SKM-1 treated with dmso at 0.1 percent for 144 hours (cell line): ENCODE data around the gene DGKQ.

ENCODE experiments used
- DNase-seq: peaks from one replicate; lab custom pipeline; 2025; ENCODE audit not compliant: unreplicated experiment; lab: John Stamatoyannopoulos, UW

Gene DGKQ

DNA sequence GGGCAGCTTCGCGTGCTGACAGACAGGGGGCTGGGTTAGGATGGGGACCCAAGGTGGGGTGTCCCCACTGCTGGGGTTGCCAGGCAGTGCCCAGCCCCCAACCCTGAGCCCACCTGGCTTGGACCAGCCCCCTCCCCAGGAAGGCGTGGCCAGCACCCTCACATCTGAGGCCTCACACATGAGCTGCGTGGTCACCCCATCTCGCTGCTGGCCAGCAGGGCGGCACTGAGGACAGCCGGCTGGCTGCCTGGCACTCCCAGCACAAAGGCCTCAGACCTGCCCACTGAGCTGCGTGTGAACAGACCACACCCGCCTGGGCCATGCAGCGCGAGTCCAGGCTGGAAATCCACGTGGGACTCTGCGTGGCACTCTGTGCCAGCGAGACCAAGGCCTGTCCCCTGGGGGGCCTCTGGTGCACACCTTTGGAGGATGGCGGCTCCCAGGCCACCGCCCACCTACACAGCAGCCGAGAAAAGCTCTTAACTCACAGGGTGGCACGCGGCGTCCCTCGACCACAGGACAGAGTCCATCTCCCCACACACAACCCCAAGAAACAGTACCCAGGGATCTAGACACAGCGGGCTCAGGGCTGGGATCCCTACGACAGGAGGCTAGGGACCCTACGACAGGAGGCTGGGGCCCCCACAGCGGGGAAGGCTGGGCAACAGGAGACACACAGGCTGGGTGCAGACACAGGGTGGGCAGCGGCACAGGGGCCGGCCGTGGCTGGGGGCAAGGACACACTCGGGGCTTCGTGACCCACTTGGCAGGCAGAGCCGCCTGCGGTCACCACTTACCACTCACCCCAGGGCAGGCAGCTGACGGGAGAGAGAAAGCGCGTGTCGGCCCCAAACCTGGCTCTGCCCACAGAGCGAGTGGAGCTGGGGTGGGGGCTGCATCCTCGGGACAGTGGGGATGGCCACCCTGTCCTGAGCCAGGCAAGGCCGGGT is 9.8 kb downstream of the DGKQ start:
- no peak for DNase-seq

DNA sequence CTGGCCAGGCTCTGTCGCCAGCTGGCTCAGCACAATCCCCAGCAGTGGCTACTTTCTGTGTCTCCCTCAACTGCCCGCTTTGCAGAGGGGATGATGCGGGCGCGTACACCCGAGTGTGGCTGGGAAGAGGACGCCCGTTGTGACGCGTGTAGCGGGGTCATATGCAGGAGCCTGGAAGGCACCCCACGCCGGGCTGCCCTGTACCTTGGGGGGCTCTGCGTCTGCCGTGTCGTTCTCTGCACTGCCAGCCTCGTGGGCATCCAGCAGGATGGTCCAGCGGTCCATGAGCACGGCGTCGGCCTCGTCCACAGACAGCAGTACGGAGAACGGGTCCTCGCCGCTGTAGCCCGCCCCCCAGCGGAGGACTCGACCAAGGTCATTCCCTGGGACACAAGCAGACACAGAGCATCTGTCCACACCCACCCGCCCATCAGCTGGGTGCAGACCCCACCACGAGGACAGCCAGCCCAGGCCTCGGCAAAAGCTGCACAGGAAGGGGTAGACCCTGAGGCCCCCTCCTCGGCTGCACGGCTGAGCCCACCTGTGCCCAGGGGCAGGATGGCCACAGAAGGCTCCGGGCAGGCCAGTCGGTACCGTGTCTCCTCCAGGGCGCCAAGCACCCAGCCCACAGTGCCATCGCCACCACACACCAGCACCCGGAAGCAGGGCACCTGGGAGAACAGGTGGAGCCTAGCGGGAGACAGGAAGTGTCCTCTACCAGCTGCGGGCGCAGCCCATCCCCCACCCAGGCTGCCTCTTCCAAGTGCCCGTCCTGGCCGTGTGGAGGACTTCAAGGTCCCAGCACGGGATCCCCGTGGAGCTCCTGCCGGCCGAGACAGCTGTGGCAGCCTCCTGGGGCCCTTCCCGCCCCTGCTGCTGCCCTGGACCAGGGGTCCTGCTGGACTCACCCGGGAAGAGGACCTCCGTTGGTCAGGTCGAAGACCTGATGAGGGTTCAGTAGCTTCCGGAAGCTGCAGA is 10.8 kb downstream of the DGKQ start:
- no peak for DNase-seq

DNA sequence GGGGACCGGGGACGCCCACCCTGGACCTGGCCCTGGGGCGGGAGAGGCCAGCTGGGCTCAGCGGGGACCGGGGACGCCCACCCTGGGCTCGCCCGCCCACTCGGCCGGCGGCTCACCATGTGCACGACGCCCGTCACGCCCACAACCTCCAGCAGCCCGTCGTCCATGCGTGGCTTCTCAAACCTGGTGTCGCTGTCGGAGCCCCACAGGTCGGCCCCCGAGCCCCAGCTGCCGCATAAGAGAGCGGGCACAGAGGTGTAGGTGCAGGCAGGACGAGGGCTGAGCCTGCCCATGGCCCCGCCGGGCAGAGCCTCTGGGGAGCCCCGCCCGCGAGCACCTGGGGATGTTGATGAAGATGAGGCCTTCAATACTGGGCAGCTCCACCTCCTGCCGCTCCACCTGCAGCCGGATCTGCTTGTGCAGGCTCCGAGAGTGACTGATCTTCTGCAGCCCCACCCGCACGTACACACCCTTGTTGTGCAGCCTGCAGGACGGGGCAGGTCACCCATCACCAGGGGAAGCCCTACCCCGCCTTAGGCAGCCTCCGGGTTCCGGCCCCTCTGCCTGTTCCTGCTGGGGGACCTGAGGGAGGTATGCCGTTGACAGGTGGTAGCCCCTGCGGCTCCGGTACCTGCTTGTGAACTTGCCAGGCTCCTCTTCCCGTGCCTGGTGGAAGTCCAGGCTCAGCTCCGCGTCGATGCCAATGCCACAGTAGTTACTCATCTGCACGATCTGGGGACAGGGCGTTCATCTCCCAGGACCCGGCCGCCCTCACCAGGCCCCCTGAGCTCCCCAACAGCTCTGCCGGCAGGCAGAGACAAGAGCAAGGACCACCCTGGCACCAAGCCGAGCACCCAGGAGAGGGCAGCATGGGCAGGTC is 11.8 kb downstream of the DGKQ start:
- no peak for DNase-seq

- no peak for DNase-seq
Observed at GRCh38 chr4:960636-961350, 12.6 kb downstream of the DGKQ start.

- DNase-seq: no peak
Observed at GRCh38 chr4:960140-960635, 13.2 kb downstream of the DGKQ start.

DNA sequence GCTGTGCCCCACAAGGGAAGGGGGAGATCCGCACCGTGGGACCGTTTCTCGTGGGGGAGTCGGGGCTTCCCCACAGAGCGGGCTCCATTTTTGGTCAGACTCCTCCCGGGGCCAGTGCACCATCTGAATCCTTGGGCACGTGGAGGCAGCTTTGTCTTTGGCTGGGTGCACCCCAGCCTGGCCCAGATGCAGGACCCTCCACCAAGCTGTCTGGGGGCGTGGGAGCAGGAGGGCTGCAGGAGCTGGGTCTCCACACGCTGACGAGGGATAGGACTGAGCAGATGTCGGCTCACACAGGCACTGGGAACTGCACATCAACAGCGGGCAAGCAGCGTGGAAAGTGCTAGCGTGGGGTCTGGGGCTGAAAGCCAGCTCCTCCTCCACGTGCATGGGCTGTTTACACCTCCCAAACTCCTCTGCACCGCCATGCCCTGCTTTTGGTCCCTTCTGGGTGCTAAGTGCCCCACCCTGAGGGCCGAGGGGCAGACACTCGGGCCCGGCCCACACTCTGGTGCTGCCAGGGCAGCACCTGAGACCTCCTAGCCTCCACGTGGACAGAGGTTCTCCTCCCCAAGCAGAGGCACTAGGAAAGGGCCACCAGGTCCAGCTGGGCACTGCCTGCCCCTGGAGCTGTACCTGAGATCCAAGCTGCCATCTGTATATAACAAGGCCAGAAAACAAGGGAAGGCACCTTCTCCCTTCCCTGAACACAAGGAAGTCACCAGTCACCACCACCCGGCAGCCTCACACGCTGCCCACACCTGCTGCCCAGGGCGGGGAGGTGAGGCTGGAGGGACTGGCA is 13.8 kb downstream of the DGKQ start:
- DNase-seq: no peak

- DNase-seq: no peak
Observed at GRCh38 chr4:958696-959337, 14.6 kb downstream of the DGKQ start.

DNA sequence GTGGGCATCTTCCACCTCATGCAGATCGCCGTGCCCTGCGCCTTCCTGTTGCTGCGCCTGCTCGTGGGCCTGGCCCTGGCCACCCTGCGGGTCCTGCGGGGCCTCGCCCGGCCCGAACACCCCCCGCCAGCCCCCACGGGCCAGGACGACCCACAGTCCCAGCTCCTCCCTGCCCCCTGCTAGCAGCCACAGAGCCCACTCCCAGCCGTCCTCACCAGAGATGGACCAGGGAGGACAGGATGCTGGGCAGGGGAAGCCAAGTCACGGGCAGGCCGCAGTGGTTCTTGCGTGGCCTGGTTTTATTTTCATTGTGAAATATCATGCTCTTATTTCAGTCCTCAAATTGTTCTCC is 15.1 kb downstream of the DGKQ start:
- no peak for DNase-seq

DNA sequence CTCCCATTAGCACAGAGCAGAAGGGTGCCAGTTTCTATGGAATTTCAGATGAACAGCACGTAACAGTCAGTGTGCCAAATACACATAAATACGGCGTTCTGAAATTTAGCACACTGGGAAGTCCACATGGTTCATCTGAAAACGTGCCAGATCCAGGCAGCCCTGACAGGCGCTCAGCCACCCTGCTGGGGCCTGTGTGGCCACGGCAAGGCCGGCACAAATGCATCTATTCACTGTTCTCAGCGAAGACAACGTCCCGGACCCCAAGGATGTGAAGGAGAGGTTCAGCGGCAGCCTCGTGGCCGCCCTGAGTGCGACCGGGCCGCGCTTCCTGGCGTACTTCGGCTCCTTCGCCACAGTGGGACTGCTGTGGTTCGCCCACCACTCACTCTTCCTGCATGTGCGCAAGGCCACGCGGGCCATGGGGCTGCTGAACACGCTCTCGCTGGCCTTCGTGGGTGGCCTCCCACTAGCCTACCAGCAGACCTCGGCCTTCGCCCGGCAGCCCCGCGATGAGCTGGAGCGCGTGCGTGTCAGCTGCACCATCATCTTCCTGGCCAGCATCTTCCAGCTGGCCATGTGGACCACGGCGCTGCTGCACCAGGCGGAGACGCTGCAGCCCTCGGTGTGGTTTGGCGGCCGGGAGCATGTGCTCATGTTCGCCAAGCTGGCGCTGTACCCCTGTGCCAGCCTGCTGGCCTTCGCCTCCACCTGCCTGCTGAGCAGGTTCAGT is 15.6 kb downstream of the DGKQ start:
- no peak for DNase-seq

DNA sequence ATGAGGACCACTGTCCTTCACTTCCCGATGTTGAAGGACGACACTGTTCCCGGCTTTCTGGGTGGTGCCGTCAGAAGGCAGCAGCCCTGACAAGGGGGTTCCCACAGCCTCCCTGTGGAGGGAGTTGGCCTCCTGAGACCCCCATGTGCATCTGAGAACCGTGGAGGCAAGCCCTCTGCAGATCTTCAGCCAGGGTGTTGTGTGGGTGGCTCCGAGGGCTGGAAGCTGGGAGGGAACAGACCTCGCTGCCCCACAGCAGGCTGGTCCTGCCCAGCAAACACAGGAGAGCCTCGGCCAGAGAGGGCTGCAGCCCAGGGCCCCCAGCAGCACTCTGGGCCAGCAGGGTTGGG is 16.2 kb downstream of the DGKQ start:
- DNase-seq: no peak

DNA sequence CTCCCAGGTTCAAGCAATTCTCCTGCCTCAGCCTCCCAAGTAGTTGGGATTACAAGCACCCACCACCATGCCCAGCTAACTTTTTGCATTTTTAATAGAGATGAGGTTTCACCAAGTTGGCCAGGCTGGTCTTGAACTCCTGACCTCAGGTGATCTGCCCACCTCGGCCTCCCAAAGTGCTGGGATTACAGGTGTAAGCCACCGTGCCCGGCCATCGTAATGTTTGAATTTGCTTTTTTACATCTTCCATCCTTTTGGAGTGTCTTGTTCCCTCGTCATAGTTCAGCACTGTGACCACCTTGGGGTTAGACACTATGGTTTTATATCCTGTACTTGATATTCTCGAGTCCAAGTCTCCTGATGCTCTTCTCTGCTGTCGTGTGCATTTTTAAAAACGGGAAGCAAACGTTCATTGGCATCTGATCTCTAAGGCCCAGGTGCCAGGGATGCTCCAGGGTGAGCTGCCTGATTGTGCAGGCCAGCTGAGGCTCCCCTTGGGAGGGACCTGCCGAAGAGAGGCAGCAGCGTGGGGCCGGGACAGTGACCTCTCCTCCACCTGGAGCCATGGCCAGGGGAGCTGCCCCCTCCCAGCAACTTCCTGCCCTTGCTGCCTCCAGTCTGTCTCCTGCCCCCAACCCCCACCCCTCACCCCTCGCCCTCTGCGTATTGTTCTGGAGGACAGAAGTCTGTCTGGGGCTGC is 16.7 kb downstream of the DGKQ start:
- DNase-seq: no peak

DNA sequence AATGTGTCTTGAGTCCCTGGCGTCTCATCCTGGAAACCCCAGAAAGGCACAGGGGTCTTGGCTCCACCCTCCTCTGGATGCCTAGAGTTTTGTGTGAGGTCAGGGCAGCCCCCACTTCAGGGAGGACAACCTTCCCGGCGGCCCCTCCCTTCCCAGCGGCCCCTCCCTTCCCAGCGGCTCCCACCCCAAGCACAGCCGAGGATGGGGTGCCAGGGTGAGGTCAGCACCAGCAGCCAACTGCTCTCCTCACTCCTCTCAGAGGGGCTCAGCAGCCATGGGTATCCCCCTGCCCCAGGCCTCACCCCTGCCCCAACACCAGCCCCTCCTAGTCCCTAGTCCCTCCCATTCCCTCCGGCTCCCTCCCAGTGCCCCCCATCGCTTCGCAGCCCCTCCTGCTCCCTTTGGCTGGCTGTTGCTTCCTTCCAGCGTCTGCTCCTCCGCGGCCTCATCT is 17.4 kb downstream of the DGKQ start:
- DNase-seq: no peak

GRCh38 chr4:955161-955921 is 18.0 kb downstream of the DGKQ start:
- DNase-seq: no peak

DNA sequence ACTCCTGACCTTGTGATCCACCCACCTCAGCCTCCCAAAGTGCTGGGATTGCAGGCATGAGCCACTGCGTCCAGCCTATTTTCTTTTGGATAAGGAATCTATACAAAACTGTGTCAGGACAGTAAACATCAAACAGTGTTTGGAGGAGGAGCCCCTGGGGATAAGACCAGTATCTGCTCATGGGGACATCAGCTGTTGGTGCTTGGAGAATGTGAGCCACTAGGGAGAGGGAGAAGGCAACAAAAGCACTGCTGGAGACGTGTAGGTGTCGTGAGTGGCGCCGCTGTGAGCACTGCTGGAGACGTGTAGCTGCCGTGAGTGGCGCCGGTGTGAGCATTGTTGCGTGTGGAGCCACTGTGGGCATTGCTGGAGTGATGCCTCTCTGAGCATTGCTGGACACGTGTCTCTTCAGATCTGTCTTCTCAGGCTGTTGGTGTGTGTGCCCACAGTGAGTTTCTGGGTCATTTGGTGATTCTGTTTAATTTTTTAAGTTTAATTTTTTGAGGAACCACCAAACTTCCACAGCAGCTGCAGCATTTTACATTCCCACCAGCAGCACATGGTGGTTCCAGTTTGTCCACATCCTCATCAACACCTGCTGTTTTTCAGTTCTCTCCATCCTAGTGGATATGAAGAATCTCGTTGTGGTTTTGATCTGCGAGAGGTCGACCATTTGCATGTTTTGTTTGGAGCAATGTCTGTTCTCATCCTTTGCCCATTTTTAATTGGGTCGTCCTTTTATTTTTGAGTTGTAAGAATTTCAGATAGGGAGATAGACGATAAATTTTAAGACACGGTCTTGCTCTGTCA is 19.0 kb downstream of the DGKQ start:
- no peak for DNase-seq

DNA sequence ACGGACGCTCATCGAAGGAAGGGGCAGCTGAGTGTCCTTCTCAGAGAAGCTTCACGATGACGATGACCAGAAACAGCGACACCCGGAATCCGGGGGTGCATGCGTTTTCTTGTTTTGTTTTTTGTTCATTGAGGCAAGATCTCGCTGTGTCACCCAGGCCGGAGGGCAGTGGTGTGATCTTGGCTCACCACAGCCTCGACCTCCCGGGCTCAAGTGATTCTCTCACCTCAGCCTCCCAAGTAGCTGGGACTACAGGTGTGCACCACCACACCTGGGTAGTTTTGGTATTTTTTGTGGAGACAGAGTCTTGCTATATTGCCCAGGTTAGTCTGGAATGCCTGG is 19.8 kb downstream of the DGKQ start:
- no peak for DNase-seq
